HG03469 (cell line): Measurements from ENCODE around the gene TNKS2.
"Not testable (repeated sequence)": the region's sequence is repeated elsewhere in the genome, so short reads cannot be mapped to it uniquely, and the experiment has no call there.

Experiments
- ATAC-seq: cut with Tn5 transposase; IDR thresholded peaks from one replicate; pipeline ENCODE4 v1.9.1; 2021; ENCODE audit warnings: mild to moderate bottlenecking, moderate library complexity, moderate number of reproducible peaks; ENCODE audit not compliant: unreplicated experiment

Gene TNKS2

DNA sequence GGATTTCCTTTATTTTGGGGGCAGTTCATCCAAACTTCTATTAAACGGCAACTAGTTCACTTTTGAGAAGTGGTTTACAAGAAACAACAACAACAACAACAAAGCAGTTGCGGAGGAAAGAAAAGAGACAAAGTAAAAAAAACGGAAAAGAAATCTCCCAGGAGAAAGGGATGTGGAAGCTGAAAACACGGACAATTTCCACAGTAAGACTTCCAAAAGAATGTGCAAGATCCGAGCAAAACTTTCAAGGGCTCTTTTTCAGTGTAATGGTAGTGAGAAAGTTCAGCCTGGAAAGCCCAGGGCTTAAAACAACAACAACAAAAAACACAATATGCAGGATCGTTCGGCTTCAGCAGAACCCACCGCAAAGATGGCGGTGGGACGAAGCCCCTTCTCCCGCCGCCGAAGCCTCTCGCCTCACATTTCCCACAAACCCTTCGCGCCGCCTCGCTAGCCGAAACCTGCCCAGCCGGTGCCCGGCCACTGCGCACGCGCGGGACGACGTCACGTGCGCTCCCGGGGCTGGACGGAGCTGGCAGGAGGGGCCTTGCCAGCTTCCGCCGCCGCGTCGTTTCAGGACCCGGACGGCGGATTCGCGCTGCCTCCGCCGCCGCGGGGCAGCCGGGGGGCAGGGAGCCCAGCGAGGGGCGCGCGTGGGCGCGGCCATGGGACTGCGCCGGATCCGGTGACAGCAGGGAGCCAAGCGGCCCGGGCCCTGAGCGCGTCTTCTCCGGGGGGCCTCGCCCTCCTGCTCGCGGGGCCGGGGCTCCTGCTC is at the start of gene TNKS2:
Gene TNKS2, plus strand, starts transcription at position 553 of the 775 bp plus-strand sequence. CDS start 265 bp downstream, outside the sequence.
- ATAC-seq: peak; percentile 71

DNA sequence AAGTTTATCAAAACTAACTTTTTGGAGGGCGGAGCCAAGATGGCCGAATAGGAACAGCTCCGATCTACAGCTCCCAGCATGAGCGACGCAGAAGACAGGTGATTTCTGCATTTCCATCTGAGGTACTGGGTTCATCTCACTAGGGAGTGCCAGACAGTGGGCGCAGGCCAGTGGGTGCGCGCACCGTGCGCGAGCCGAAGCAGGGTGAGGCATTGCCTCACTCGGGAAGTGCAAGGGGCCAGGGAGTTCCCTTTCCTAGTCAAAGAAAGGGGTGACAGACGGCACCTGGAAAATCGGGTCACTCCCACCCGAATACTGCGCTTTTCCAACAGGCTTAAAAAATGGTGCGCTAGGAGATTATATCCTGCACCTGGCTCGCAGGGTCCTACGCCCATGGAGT is 48.6 kb upstream of the TNKS2 start:
- not testable (repeated sequence) for ATAC-seq

GRCh38 chr10:91756286-91756685 is 41.9 kb upstream of the TNKS2 start:
- ATAC-seq: no peak

- ATAC-seq: no peak
These were observed 39.7 kb upstream of the TNKS2 start for GRCh38 chr10:91758303-91759146.

- no peak for ATAC-seq
These were observed 38.6 kb upstream of the TNKS2 start for GRCh38 chr10:91759581-91759986.

GRCh38 chr10:91761721-91762120 is 36.5 kb upstream of the TNKS2 start:
- ATAC-seq: no peak

DNA sequence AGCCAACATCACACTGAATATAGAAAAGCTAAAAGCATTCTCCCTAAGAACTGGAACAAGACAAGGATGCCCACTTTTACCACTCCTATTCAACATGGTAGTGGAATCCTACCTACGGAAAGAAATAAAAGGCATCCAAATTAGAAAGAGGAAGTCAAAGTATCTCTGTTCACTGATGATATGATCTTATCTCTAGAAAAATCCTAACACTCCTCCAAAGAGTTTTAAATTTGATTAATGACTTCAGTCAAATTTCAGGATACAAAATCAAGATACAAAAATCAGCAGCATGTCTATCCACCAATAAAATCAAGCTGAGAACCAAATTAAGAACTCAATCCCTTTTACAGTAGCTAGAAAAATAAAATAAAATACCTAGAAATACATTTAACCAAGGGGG is 35.3 kb upstream of the TNKS2 start:
- ATAC-seq: no peak

DNA sequence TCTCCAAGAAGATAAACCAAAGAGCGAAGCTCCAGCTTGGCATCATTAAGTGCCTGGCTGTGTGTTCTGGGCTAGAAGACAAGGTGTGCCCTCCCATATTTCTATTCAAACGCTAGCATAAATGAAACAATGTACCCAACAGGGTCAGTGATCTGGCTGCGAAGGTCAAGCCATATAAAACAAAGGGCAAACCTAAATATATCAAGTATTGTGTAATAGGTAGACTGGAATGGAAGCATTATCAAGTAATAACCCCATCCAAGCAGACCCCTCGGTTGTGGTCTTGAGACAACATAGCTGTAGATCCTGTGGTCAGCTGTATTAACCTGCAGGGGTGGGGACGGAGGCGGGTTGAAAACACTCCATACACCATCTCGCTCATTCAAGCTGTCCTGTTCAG is 31.6 kb upstream of the TNKS2 start:
- ATAC-seq: no peak

GRCh38 chr10:91768123-91768522 is 30.1 kb upstream of the TNKS2 start:
- no peak for ATAC-seq

- ATAC-seq: no peak
These were observed 26.3 kb upstream of the TNKS2 start for GRCh38 chr10:91771907-91772306.

GRCh38 chr10:91772461-91772860 is 25.8 kb upstream of the TNKS2 start:
- ATAC-seq: no peak

DNA sequence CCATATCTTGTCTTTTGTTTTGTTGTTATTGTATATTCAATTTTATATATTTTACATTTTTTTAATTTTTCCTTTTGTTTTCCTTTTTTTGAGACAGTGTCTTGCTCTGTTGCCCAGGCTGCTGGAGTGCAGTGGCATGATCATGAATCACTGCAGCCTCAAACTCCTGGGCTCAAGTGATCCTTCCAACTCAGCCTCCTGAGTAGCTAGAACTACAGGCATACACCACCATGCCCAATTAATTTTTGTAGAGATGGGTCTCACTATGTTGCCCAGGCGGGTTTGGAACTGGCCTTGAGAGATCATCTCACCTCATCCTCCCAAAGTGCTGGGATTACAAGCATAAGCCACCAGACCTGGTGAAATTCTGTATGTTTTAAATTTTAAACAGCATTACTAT is 25.4 kb upstream of the TNKS2 start:
- no peak for ATAC-seq

- ATAC-seq: no peak
These were observed 23.7 kb upstream of the TNKS2 start for GRCh38 chr10:91774571-91774970.

DNA sequence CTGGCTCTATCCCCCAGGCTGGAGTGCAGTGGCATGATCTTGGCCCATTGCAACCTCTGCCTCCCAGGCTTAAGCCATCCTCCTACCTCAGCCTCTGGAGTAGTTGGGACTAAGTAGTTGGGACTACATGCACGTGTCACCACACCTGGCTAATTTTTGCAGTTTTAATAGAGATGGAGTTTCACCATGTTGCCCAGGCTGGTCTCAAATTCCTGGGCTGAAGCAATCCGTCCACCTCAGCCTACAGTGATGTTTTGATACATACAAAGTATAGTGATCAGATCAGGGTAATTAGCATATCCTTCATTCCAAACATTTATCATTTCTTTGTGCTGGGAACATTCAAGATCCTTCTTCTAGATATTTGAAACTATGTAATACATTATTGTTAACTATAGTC is 22.5 kb upstream of the TNKS2 start:
- ATAC-seq: no peak

DNA sequence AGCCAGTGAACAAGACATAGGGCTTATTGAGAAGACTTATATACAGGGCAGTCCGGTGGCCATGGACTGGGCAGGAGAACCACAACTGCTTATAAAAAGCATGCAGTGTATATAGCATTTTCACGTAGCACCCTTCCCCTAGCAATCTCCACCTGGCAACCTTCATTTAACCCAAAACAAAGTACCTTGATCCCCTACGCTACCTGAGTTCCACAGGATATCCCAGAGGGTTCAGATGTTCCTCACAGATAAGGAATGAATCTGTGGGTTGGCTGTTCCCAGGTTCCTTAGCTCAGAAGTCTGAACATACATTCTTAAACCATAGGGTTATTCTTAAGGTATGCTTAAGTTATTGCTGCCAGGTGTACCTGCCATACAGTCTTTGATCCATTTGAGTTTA is 22.0 kb upstream of the TNKS2 start:
- ATAC-seq: no peak

GRCh38 chr10:91778485-91778884 is 19.7 kb upstream of the TNKS2 start:
- no peak for ATAC-seq

DNA sequence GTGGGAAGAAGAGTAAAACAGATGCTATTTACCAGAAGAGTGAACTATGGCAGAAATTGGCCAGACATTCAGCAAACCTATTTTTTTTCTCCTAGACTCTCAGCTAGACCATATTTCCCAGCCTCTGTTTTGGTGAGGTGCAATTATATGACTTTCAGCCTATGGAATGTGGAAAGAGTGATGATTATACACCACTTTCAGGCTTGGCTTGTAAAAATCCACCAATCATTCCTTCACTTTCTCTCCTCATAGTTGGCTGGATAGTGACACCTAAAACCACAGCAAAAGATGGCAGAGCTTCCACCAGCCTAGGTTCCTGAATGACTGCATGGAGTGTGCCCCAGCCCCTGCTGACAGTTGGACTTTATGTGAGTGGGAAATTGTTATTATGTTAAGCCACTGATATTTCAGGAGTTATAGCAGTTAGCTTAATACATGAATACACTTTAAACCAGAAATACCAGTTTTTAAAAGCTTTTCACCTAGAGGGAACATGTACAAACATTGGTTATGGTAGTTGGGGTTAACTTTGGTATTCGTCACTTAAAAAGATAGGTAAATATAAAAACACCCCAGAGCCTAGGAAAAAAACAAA is 19.1 kb upstream of the TNKS2 start:
- ATAC-seq: no peak

- no peak for ATAC-seq
These were observed 15.7 kb upstream of the TNKS2 start for GRCh38 chr10:91782539-91782938.

GRCh38 chr10:91785830-91786229 is 12.4 kb upstream of the TNKS2 start:
- no peak for ATAC-seq

GRCh38 chr10:91787258-91787657 is 11.0 kb upstream of the TNKS2 start:
- no peak for ATAC-seq

GRCh38 chr10:91787810-91788209 is 10.4 kb upstream of the TNKS2 start:
- ATAC-seq: no peak

DNA sequence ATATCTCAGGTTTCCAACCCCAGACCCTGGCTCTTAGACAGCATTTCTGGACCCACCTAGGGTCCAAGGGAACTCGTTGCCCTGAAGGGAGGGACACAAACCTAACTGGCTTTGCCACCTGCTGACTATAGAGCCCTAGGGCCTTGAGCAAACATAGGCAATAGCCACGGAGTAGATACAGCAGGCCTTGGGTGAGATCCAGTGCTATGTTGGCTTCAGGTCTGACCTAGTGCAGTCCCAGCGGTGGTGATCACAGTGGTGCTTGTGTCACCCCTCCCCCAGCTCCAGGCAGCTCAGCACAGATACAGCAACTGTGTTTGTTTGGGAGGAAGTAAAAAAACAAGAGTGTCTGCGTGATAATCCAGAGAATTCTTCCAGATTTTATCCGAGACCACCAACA is 9.7 kb upstream of the TNKS2 start:
- ATAC-seq: no peak
